ENCODE results near the gene TRPC4.

DNA sequence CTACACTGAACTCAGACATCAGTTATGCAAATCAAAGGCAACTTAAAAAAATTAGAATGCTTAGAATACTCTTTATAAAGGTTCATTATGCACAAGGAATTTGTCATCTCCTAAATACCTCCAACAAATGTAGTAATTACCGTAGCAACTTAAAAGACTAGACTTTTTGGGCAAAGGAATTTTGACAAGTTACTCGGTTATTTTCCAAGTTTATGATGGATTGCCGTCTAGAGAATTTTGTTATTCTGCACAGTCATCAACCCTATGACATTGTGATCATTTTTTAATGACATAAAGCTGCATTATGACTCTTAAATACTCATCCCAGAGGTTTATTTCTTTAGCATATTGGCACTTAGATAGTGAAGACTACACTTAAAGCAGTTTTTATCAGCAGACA lies 71.9 kb downstream of the TRPC4 start:
- TF ChIP-seq CSDC2 (CRISPR knock-in tag; IDR thresholded peaks at IDR 0.05) = no peak
- no peak for TF ChIP-seq OSR1 (CRISPR knock-in tag; IDR thresholded peaks at IDR 0.05)
- TF ChIP-seq TCF4 (CRISPR knock-in tag; IDR thresholded peaks at IDR 0.05; ENCODE audit: borderline replicate concordance) = no peak
- TF ChIP-seq, protein P1, sequence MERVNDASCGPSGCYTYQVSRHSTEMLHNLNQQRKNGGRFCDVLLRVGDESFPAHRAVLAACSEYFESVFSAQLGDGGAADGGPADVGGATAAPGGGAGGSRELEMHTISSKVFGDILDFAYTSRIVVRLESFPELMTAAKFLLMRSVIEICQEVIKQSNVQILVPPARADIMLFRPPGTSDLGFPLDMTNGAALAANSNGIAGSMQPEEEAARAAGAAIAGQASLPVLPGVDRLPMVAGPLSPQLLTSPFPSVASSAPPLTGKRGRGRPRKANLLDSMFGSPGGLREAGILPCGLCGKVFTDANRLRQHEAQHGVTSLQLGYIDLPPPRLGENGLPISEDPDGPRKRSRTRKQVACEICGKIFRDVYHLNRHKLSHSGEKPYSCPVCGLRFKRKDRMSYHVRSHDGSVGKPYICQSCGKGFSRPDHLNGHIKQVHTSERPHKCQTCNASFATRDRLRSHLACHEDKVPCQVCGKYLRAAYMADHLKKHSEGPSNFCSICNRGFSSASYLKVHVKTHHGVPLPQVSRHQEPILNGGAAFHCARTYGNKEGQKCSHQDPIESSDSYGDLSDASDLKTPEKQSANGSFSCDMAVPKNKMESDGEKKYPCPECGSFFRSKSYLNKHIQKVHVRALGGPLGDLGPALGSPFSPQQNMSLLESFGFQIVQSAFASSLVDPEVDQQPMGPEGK (CRISPR knock-in tag; IDR thresholded peaks at IDR 0.05; ENCODE audit: borderline replicate concordance) = no peak
- TF ChIP-seq BACH2 (CRISPR knock-in tag; IDR thresholded peaks at IDR 0.05; ENCODE audit: borderline replicate concordance) = no peak
- TF ChIP-seq GLIS3 (CRISPR knock-in tag; IDR thresholded peaks at IDR 0.05) = no peak
- no peak for TF ChIP-seq ZFP3 (CRISPR knock-in tag; IDR thresholded peaks at IDR 0.05)
- TF ChIP-seq, protein P2, sequence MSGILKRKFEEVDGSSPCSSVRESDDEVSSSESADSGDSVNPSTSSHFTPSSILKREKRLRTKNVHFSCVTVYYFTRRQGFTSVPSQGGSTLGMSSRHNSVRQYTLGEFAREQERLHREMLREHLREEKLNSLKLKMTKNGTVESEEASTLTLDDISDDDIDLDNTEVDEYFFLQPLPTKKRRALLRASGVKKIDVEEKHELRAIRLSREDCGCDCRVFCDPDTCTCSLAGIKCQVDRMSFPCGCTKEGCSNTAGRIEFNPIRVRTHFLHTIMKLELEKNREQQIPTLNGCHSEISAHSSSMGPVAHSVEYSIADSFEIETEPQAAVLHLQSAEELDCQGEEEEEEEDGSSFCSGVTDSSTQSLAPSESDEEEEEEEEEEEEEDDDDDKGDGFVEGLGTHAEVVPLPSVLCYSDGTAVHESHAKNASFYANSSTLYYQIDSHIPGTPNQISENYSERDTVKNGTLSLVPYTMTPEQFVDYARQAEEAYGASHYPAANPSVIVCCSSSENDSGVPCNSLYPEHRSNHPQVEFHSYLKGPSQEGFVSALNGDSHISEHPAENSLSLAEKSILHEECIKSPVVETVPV (CRISPR knock-in tag; IDR thresholded peaks at IDR 0.05) = no peak
- TF ChIP-seq SNAI2 (CRISPR knock-in tag; IDR thresholded peaks at IDR 0.05) = no peak
- TF ChIP-seq, protein P3, sequence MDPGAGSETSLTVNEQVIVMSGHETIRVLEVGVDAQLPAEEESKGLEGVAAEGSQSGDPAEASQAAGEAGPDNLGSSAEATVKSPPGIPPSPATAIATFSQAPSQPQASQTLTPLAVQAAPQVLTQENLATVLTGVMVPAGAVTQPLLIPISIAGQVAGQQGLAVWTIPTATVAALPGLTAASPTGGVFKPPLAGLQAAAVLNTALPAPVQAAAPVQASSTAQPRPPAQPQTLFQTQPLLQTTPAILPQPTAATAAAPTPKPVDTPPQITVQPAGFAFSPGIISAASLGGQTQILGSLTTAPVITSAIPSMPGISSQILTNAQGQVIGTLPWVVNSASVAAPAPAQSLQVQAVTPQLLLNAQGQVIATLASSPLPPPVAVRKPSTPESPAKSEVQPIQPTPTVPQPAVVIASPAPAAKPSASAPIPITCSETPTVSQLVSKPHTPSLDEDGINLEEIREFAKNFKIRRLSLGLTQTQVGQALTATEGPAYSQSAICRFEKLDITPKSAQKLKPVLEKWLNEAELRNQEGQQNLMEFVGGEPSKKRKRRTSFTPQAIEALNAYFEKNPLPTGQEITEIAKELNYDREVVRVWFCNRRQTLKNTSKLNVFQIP (CRISPR knock-in tag; IDR thresholded peaks at IDR 0.05; ENCODE audit: borderline replicate concordance, low read depth) = no peak
- TF ChIP-seq ARNTL (CRISPR knock-in tag; IDR thresholded peaks at IDR 0.05; ENCODE audit: borderline replicate concordance, low read depth) = no peak
- no peak for TF ChIP-seq RARB (CRISPR knock-in tag; IDR thresholded peaks at IDR 0.05)
- TF ChIP-seq PPARA (CRISPR knock-in tag; IDR thresholded peaks at IDR 0.05; ENCODE audit: borderline replicate concordance) = no peak

Data from SK-N-SH treated with all-trans-retinoic acid at 6 μM for 48 hours (cell line).